Measurements from ENCODE around the gene FCHSD1. TPM values are rescaled to one million over a fixed set of nuclear protein-coding genes. Genes with fewer than 3 reads are reported as not detected.

The FCHSD1 gene
- total and polyA plus RNA-seq, 10 of the 15 experiments (the other 5 are each of a cell fraction or from before 2014, with no cell fraction given), result 0.97 to 22.8 (median 10.7) TPM

GRCh38 chr5:141669520-141669919 lies 18.3 kb upstream of the FCHSD1 start:
- TF ChIP-seq NFYB (IDR thresholded peaks at IDR 0.05; ENCODE audit: insufficient read depth, low read depth, low read length) (no peak), TARDBP (IDR thresholded peaks at IDR 0.05; ENCODE audit: borderline replicate concordance) (no peak), BRCA1 (IDR thresholded peaks at IDR 0.05; ENCODE audit: low read depth, low read length) (no peak), ASH2L (IDR thresholded peaks at IDR 0.05; ENCODE audit: borderline replicate concordance, low read depth) (no peak), ZNF274 (IDR thresholded peaks at IDR 0.05; ENCODE audit: insufficient read depth, insufficient read length) (no peak), MTA3 (IDR thresholded peaks at IDR 0.05; ENCODE audit: borderline replicate concordance, low read length) (no peak), HDGF (IDR thresholded peaks at IDR 0.05) (no peak), FOXK2 (IDR thresholded peaks at IDR 0.05) (no peak)
- H3K9ac ChIP-seq (ENCODE audit: control insufficient read depth, insufficient read depth, low read length), result no peak overlapping the region
- H3K4me1 ChIP-seq (ENCODE audit: control insufficient read depth, insufficient read depth, low read length), result no peaks in the 10 kb centered on the region
- H3K4me3 ChIP-seq, result no peak overlapping the region
- no peaks in the 10 kb centered on the region for H3K9me3 ChIP-seq (replicated peaks; ENCODE audit: control insufficient read depth, insufficient read depth, low read length)
- in situ Hi-C loops (cut with MboI), result no loop called here
- no peaks in the 10 kb centered on the region for H3K79me2 ChIP-seq (ENCODE audit: control insufficient read depth, insufficient read depth, low read length)
- POLR2A ChIA-PET, result no interaction called here
- H4K20me1 ChIP-seq (ENCODE audit: control insufficient read depth, insufficient read depth), result no peaks in the 10 kb centered on the region
- H3K36me3 ChIP-seq (ENCODE audit: control insufficient read depth in 2 of 2, insufficient read depth in 2 of 2, low read length in 1 of 2), result no peaks in the 10 kb centered on the region
- RAD21 ChIA-PET (ENCODE audit: unreplicated experiment), result interaction anchor here (1.1 to 1.6 kb wide), 2 partner anchors 77 to 292 kb away, joined by 4 to 9 read pairs; no protein-coding TSS in a partner anchor
- SMC1A ChIA-PET (ENCODE audit: uncharacterized antibody, unreplicated experiment), result interaction anchor here (0.7 to 1.7 kb wide), 5 partner anchors 10 to 291 kb away, joined by 3 to 5 read pairs (median 4); no protein-coding TSS in a partner anchor
- H3K27ac ChIP-seq (ENCODE audit: control insufficient read depth, insufficient read depth), result no peak overlapping the region
- FAIRE-seq, result no peak
- no peak overlapping the region for H3K4me2 ChIP-seq (ENCODE audit: control insufficient read depth, insufficient read depth)
- no peak overlapping the region for H2AFZ ChIP-seq (ENCODE audit: control insufficient read depth, low read depth, low read length)
- H3K27me3 ChIP-seq (replicated peaks in 1 of 2; ENCODE audit: control insufficient read depth in 2 of 2, insufficient read depth in 2 of 2, low read length in 1 of 2), result no peaks in the 10 kb centered on the region
- intact Hi-C loops (cut with micrococcal nuclease; ENCODE audit: unreplicated experiment), result loop anchor here (10.0 kb wide), 1 partner anchor 295 kb away; the partner anchor contains the start of gene RNF14
- ATAC-seq, result no peak
- no peak for DNase-seq (ENCODE audit: low read depth, low spot score)
- WGBS (ENCODE audit: insufficient coverage, insufficient replicate concordance, low lambda C conversion rate, missing lambda C conversion rate), result 9% methylated on average over 4 of the region's 4 CpGs
- no TSS peak for BruUV-seq (replicated peaks)
- CTCF ChIA-PET, result interaction anchor here (0.6 to 3.2 kb wide), 11 partner anchors 10 to 476 kb away, joined by 3 to 23 read pairs (median 4); no protein-coding TSS in a partner anchor
